GM21786 (cell line): ENCODE measurements around the gene ATP11B.

ENCODE experiments used
- ATAC-seq: cut with Tn5 transposase; IDR thresholded peaks from one replicate; pipeline ENCODE4 v1.9.1; 2021; ENCODE audit not compliant: unreplicated experiment

The ATP11B gene

DNA sequence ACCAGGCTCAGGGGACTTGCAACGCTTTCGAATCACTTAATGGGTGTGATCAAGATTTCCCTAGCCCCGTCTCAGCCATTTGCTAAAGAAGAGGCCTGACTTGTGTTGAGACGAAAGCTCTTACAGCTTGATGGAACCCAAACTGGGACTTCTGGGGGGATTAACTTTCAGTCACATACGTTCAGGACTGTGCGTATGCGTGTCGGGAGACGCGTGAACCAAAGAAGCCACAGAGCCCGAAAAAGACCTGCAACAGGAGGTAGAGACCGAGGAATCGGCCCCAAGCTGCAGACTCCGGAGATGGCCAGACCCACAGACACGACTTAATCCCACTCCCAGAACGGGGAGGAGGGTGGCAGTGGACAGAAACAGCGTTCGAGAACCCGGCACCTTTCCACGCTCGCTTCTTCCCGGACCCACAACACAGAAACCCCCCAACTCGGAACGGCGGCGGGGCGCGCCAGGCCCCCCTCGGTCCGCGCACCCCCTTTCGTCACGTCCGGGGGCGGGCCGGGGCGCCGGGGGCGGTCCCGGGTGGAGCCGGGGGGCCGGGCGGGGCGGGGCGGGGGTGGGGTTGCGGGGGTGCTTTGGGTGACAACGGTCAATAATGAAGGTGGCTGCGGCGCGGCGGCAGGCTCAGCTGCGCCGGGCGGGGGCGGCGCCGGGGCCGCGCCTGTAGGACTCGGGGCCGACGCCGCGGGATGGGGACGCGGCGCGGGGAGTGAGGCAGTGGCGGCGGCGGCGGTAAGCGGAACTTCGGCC lies at the start of gene ATP11B:
TSS of gene ATP11B (plus strand) at position 604 of the 762 bp plus-strand sequence. CDS start 256 bp downstream, outside the sequence.
- ATAC-seq = peak; percentile 55

DNA sequence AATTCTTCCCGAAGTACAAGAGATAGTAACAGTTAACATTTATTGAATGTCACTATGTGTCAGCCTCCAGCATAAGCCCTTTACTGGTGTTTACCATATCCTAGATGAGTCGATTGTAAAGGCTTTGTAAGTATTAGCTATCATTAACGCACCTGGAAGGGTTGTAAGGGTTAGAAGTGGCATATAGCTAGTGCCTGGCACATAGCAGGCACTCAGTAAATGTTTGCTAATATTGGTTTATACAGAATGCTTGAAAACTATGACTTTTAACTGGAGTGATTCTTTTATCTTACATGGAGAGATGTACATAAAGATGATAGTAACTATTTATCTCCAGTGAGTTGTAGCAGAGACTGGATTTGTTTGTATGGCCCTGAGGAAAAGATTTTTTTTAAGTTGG lies 46.3 kb upstream of the ATP11B start:
- no peak for ATAC-seq

DNA sequence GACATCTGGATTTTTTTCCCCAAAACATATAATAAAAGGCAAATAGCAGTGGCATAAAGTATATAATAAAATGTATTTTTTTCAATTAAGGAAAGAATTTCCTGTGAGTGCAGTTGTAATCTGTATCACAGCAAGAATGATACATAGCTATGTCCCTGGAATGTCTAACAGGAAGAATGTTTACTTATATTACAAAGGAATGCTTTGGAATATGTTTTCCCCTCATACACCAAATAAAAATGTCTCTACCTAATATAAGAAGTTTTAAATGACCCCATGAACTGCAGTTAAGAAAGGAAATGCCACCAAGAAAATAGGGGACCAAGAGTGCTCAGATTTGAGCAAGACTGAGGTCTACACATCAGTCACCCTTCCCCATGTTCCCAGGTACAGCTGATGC lies 38.0 kb upstream of the ATP11B start:
- ATAC-seq = no peak

DNA sequence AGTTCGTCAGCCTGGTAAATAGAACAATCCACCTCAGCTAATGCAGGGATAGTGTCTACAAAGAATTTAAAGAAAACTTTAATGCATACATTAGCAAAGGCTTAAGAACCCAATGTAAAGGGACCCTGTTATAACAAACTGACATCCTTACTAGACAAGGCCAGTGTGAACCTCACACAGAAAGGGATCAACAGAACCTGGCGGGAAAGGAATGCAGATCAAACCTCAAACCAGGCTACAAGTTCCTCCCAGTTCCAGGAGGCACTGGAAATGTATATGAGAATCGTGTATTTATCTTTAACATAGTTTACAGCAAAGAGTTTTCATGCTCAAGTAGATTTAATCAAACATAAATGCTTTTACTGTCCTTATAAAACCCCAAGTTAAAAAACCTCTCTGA lies 37.6 kb upstream of the ATP11B start:
- ATAC-seq = no peak

DNA sequence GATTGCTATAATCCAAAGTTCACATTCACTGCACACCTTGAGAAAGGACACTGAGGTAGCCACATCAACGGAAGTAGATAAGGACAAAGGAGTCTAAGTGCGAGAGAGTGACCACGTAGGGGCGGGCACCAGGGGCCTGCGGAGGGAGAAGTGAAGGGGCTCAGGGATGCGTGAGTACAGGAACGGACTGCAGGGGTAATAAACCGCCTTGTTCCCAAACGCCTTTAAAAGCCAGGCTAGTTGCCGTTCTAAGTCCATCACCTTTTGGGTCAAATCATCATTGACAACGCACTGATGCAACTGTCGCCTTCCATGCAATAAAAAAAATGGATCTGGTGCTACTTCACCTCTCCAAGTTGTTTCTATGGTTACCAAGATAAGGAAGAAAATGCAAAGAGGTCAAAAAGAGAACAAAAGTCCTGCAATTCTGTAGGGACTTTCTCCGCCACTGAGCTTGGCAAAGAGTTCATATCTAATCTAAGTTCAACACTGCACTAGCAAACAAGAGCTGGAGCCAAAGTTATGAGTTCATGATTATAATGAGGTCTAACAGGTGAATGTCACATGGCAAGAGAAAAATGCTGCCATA lies 32.6 kb upstream of the ATP11B start:
- no peak for ATAC-seq

DNA sequence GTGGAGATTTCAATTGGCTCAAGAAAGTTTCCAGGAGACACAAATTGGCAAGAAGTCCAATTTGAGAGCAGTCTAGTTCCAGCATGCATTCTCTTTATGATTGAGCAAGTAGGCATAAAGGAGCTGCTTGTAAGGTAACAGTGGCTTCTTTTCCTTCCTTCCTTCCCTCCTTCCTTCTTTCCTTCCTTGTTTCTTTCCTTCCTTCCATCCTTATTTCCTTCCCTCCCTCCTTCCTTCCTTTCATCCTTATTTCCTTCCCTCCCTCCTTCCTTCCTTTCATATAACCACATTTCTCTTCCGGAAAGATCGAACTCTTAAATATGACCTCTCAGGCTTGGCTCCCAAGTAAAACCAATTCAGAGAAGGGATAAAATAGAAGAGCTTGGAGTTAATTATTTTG lies 29.4 kb upstream of the ATP11B start:
- no peak for ATAC-seq

DNA sequence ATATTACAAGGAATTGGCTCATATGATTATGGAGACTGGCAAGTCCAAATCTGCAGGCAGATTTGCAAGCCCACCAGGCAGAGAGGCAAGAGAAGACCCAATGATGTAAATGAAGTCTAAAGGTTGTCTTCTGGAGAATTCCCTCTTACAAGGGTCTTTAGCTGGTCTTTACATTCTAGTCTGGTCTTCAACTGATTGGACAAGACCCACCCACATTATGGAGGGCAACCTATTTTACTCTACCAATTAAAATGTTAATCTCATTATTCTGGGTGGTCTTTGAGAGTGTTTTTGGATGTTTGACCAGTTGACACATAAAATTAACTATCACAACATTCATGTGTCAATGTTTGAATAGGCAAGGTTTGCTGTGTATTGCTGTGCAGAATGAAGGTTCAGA lies 28.0 kb upstream of the ATP11B start:
- ATAC-seq = no peak

DNA sequence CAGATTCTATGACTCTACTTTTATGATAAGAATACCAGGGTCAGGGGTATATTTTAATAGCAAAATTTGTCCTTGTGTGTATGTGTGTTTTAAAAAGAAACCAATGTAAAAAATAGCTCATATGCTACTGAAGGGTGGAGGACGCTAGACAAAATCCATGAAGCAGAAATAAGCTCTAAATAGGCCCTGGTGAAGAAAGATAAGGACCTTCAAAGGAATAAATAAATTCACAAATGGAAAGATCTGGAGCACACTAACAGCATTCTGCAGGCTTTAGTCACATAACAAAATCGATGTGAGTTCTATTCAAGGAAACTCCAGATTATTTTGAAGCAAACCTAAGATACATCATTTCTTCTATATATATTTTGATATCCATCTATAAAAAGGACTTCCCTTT lies 27.2 kb upstream of the ATP11B start:
- ATAC-seq = no peak

DNA sequence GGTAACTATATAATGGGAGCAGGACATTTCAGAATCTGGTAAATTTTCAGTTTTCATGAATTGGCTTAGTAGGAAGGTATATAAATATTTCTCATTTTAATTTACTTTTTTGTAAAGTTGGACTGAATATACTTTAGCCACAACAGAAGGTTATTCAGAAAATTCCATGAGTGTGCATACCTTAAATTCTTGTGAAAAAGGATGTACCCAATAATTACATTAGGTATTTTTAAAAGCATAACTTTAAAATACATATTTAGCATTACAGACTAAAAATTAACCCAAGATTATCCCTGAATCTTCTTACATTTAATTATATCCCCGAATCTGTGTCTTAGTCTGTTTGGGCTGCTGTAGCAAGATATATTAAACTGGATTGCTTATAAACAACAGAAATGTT lies 24.9 kb upstream of the ATP11B start:
- no peak for ATAC-seq

DNA sequence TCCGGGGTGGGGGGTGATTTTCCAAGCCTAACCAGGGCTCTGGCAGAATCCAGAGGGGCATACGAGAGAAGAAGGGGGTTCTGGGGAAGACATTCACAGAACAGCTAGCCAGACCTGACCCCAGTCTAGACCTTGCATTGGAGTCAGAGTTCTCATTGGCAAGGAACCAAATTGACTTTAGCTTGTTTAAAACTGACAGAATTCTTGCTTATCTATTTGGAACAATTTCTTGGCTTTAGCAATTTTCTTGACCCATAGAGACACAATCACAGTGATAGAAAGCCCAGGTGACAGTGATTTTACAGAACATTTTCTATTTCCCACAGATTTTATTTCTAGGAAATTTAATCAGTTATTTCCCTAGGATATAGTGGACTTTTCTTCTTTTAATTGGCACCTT lies 23.6 kb upstream of the ATP11B start:
- ATAC-seq = no peak

DNA sequence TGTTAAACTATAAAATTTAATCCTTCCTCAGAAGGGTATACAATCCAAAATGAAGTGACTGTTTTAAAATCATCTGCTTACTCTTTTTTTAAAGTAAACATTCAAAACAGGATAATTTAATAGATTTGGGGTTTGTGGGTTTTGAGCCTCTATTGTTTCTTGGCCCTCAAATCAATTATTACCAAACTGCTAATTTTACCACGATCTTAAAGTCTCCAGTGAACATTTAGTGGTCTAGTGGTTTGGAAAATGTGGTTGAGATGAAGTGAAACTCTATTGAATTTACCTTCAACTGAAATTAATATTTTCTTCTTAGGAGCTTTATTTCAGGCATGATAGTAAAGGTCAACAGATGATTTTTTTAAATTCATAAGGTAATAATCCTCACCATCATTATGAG lies 11.2 kb upstream of the ATP11B start:
- no peak for ATAC-seq

DNA sequence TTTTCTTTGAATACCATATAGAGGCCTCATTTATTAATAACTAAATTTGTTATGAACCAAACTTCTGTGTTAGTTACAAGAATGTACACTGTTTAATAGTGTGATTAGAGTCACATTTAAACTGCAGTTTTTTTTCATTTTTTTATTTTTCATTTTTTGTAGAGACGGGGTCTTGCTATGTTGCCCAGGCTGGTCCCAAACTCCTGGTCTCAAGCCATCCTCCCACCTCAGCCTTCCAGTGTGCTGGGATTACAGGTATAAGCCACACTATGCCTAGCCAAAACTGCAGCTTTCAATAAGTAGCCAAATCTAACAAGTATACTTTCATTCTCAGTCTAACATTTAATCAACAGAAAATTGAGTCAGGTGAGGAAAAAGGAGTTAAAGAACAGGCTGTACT lies 10.2 kb upstream of the ATP11B start:
- no peak for ATAC-seq

DNA sequence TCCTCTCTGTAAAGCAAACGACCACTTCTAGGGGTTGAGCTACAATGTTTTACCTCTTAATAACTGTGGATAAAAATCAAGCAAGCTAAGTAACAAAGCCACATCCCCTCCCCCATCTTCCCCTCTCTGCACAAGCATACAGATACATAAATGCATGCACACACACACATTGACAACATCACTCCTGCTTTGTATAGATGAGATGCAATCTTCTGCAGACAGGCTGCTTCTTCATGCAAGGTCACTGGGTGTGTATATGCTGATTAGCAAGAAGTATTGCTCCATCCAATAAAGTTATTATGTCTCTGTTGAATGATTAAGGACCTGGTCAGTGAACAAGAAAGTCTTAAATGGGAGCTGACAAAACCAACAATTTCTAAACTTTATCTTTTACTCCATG lies 8.8 kb upstream of the ATP11B start:
- ATAC-seq = no peak

DNA sequence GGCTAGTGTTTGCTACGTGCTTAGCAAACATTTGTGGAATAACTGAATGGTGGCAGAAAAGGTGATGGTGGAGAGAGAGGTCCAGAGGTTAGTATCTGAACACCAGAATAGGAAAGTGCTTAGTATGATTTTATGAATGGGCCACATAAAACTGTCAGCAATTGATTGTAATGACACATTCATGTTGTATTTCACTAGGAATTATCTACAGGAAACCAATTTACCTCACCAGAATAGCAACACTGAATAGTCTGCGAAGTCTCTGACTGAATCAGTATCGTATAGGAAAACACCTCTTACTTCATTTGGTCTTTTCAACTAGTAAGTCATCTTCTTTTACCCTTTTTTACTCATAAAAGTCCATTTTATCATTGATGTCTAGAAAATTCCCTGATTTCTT lies 8.2 kb upstream of the ATP11B start:
- ATAC-seq = no peak

DNA sequence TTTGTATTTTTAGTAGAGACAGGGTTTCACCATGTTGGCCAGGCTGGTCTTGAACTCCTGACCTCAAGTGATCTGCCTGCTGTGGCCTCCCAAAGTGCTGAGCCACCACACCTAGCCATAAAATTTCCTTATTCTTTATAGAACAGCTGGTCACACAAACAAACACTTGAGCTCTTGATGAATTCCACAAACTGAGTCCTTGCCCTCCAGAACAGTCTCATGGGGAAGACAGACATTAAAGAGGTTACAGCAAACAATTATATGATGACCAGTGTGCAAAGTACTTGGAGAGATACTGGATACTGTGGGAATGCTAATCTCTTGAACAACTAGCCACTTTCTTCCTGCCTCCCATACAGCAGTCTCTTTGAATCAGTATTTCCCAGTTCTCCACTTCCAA lies 7.5 kb upstream of the ATP11B start:
- ATAC-seq = no peak

DNA sequence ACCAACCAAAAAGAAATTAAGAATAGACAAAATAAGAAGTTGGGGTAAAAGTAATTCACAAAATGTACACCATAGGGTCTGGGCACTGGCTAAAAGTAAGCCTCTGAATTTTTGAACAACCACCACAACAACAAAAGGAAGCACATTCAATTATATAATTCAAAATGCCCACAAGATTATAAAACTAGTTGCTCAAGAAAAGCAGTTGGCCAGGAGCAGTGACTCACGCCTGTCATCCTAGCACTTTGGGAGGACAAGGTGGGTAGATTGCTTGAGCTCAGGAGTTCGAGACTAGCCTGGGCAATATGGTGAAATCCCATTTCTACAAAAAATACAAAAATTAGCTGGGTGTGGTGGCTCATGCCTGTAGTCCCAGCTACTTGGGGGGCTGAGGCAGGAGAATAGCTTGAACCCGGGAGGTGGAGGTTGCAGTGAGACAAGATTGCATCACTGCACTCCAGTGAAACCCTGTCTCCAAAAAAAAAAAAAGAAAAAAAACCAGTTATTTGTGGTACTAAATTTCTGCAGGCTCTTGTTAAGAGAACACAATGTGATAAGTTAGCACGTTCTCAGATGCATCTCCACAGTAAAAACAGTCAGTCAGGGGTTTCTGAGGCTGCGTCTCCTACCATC lies 6.6 kb upstream of the ATP11B start:
- no peak for ATAC-seq

DNA sequence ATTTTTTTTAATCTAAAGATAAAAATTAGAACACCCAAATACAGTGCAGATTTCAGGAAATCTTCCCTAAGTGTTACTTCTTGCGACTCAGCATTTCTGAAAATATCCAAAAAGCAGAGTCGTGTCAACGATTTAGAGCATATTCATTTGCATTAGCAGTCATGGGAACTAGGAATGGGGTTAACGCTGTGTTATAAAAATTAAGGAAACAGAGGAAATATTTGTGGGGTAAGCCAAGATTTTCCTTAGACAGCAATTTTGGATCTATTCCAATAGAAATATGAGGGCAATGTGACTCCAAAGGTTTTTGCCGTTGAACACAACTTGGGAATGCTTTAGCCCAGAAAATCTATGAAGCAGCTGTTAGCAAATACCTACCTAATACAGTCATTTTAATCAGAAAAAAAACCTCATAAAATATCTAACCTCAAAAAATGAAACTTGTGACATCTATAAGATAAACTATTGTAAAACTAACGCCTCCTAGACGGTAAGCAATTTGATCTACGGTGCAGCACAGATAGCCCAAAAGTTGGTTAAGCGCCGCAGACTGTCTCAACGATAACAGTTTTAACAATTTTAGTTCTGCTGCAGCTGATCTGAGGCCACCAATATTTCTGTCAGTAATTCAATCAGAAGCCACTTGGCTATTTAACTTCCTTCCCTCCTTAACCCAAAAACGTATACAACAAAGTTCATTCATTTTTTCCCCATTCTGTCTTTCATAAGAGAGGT lies 5.8 kb upstream of the ATP11B start:
- no peak for ATAC-seq

DNA sequence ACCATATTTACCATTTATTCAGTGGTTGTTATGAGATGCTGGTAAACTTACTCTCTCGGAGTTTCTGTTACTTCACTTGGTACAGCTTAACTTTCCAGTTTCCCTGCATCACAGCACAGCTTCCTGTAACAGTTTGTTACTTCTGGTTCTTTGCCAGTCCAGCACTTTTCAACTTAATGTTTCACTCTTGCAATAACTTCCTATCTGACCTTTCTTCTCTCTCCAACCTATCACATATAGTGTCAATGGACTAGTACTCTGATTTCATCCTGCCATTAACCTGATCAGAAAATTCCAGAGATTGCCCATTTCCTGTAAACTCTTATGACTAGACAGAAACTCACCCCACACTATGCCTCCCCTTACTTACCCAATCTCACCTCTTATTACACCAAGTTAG lies 3.9 kb upstream of the ATP11B start:
- peak; percentile 32 for ATAC-seq

DNA sequence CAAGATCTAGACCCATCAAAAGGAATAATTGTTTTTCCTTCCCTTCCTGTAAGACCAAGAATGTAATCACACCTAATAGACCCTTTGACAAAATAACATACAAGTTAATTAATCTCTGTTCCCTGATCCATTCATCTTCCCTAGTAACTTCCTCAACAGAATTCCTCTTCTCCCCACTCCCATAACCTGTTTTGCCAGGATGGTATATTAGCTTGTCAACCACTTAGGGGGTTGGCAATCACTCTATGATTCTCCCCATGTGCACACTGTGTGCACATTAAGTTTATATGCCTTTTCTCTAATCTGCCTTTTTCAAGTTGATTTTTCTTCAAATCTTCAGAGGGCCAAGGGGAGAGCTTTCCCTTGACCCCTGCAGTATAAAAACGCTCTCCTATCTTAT lies 2.7 kb upstream of the ATP11B start:
- ATAC-seq = no peak

DNA sequence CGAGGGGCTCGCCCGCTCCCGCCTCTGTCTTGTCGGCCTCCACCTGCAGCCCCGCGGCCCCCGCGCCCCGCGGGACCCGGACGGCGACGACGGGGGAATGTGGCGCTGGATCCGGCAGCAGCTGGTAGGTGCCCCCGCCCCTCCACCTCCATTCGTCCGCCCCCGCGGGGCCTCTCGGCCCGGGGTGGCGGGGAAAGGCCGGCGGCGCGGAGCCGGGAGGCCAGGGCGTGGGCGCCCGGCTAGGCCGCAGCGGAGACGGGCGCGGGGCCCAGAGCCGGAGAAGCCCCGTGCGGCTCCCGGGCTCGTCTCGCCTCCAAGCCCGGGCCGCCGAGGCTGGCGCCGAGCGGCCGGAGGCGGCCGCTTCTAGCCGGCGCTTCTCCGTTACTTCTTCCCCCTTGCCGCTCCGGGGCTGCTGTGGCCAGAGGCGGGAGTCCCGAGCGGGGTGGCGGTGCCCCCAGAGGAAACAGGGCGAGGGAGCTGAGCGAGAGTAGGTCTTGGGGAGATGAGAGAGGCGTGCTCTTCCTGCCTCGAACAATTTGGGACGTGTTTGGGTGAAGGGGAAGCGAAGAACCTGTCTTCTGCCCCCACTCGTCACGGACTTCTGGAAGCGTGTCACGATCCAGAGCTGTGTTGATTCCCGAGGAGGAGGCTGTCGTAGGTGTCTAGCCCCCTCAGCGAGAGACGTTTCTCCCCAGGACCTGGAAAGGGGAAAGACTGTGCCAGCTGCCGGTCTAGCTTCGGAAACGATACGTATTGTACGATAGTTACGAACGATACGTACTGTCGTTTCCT lies 555 bp downstream of the ATP11B start:
- peak; percentile 25 for ATAC-seq
